HuH-7.5 (cell line): Measurements from ENCODE around the gene MFAP3L.

ENCODE experiments used
- DNase-seq: peaks from one replicate; pipeline ENCODE4 v3.0.0; 2011; ENCODE audit warnings: low spot score

The MFAP3L gene

GRCh38 chr4:170017252-170017651 is 8.9 kb downstream of the MFAP3L start:
- no peak for DNase-seq

- DNase-seq = no peak
Observed at GRCh38 chr4:170015285-170015684, 10.9 kb downstream of the MFAP3L start.

GRCh38 chr4:170014359-170015011 is 11.7 kb downstream of the MFAP3L start:
- DNase-seq = no peak

GRCh38 chr4:170012629-170012958 is 13.6 kb downstream of the MFAP3L start:
- no peak for DNase-seq

- no peak for DNase-seq
Observed at GRCh38 chr4:170011921-170012628, 14.1 kb downstream of the MFAP3L start.

GRCh38 chr4:170009291-170009690 is 16.9 kb downstream of the MFAP3L start:
- no peak for DNase-seq

GRCh38 chr4:170008801-170009200 is 17.4 kb downstream of the MFAP3L start:
- DNase-seq = no peak

- DNase-seq = no peak
Observed at GRCh38 chr4:170008371-170008770, 17.8 kb downstream of the MFAP3L start.

GRCh38 chr4:170007113-170007512 is 19.1 kb downstream of the MFAP3L start:
- no peak for DNase-seq

- DNase-seq = no peak
Observed at GRCh38 chr4:170005472-170005871, 20.7 kb downstream of the MFAP3L start.

- DNase-seq = no peak
Observed at GRCh38 chr4:170004651-170005295, 21.4 kb downstream of the MFAP3L start.

- DNase-seq = no peak
Observed at GRCh38 chr4:170003071-170004070, 22.8 kb downstream of the MFAP3L start.

GRCh38 chr4:170001745-170002267 is 24.4 kb downstream of the MFAP3L start:
- no peak for DNase-seq

- DNase-seq = no peak
Observed at GRCh38 chr4:170001011-170001744, 25.0 kb downstream of the MFAP3L start.

GRCh38 chr4:169999923-170000322 is 26.3 kb downstream of the MFAP3L start:
- DNase-seq = no peak

- no peak for DNase-seq
Observed at GRCh38 chr4:169998981-169999380, 27.2 kb downstream of the MFAP3L start.

GRCh38 chr4:169996379-169997240 is 29.6 kb downstream of the MFAP3L start:
- no peak for DNase-seq

GRCh38 chr4:169993531-169993930 is 32.7 kb downstream of the MFAP3L start:
- DNase-seq = no peak

- no peak for DNase-seq
Observed at GRCh38 chr4:169988252-169988651, 37.9 kb downstream of the MFAP3L start.
